SKM-1 treated with dmso at 0.1 percent for 144 hours (cell line): ENCODE data around the gene TMEM161B.
"Not testable (repeated sequence)": the region's sequence is repeated elsewhere in the genome, so short reads cannot be mapped to it uniquely, and the experiment has no call there.

Source experiments
- DNase-seq: peaks from one replicate; lab custom pipeline; 2025; ENCODE audit not compliant: unreplicated experiment; lab: John Stamatoyannopoulos, UW

TMEM161B gene

GRCh38 chr5:88268385-88269184 lies at the start of gene TMEM161B:
TSS of gene TMEM161B (minus strand) at chr5:88268845. CDS start at chr5:88268723, 122 bp downstream.
- DNase-seq: peak; percentile 95

- DNase-seq: no peak
These were observed 35.7 kb upstream of the TMEM161B start for GRCh38 chr5:88304356-88304755.

GRCh38 chr5:88298425-88298824 lies 29.8 kb upstream of the TMEM161B start:
- DNase-seq: no peak

- DNase-seq: no peak
These were observed 22.2 kb upstream of the TMEM161B start for GRCh38 chr5:88290801-88291200.

GRCh38 chr5:88288528-88289197 lies 20.0 kb upstream of the TMEM161B start:
- no peak for DNase-seq

GRCh38 chr5:88287846-88288527 lies 19.3 kb upstream of the TMEM161B start:
- no peak for DNase-seq

- no peak for DNase-seq
These were observed 18.7 kb upstream of the TMEM161B start for GRCh38 chr5:88287302-88287701.

- DNase-seq: no peak
These were observed 15.0 kb upstream of the TMEM161B start for GRCh38 chr5:88283690-88284089.

GRCh38 chr5:88281322-88281721 lies 12.7 kb upstream of the TMEM161B start:
- no peak for DNase-seq

GRCh38 chr5:88279584-88279983 lies 10.9 kb upstream of the TMEM161B start:
- no peak for DNase-seq

GRCh38 chr5:88276378-88276777 lies 7.7 kb upstream of the TMEM161B start:
- no peak for DNase-seq

GRCh38 chr5:88275581-88275980 lies 6.9 kb upstream of the TMEM161B start:
- DNase-seq: no peak

GRCh38 chr5:88269222-88269771 lies 652 bp upstream of the TMEM161B start:
- peak; percentile 27 for DNase-seq

- DNase-seq: not testable (repeated sequence)
These were observed 4.1 kb downstream of the TMEM161B start for GRCh38 chr5:88264565-88264964.

GRCh38 chr5:88263349-88263748 lies 5.3 kb downstream of the TMEM161B start:
- DNase-seq: no peak

GRCh38 chr5:88262116-88262515 lies 6.5 kb downstream of the TMEM161B start:
- no peak for DNase-seq

- no peak for DNase-seq
These were observed 10.0 kb downstream of the TMEM161B start for GRCh38 chr5:88258636-88259035.

- no peak for DNase-seq
These were observed 11.8 kb downstream of the TMEM161B start for GRCh38 chr5:88256872-88257271.

GRCh38 chr5:88256037-88256436 lies 12.6 kb downstream of the TMEM161B start:
- no peak for DNase-seq

- no peak for DNase-seq
These were observed 14.3 kb downstream of the TMEM161B start for GRCh38 chr5:88254320-88254719.

GRCh38 chr5:88251048-88251711 lies 17.5 kb downstream of the TMEM161B start:
- no peak for DNase-seq
